ENCODE measurements around the gene WDR5.
"Not testable (repeated sequence)": the region's sequence is repeated elsewhere in the genome, so short reads cannot be mapped to it uniquely, and the experiment has no call there.

Gene WDR5

DNA sequence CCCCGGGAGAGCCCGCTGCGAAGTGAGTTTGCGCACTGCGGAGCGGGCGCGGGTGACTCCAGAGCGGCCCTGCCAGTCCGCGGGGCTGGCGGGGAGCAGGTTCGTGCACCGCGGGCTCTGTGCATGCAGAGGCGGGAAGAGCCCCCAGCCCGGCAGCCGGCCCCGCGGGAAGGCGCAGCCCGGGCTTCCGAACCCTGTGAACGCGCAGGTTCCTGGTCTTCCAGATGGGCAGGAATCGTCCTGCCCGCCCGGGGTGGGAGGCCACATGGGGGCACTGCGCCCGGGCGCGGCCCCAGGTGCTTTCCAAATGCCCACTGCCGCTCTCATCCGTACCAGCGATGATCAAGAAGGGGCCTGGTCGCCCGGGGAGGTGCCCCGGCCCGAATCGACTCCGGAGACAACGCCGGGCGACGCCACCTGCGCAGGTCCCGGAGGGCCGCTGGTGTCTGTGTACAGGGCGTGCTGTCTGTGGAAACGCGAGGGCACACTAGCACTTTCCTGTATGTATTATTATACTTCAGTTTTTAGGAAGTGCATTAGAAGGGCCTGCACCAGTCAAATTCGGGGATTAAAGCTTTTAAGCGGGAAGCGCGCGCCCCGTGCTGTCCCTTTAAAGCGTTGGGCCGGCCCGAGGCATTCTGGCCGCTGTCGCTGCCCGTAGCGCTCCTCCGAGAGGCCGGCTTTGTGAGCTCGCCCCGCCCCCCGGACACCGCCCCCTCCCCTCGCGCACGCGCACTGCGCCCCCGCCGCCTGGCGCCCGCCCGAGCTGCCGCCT, at the start of gene WDR5:
Gene WDR5, plus strand, starts transcription at position 740 of the 775 bp plus-strand sequence. CDS start 3,796 bp downstream, outside the sequence.
- DNase-seq: peak; percentile 71

DNA sequence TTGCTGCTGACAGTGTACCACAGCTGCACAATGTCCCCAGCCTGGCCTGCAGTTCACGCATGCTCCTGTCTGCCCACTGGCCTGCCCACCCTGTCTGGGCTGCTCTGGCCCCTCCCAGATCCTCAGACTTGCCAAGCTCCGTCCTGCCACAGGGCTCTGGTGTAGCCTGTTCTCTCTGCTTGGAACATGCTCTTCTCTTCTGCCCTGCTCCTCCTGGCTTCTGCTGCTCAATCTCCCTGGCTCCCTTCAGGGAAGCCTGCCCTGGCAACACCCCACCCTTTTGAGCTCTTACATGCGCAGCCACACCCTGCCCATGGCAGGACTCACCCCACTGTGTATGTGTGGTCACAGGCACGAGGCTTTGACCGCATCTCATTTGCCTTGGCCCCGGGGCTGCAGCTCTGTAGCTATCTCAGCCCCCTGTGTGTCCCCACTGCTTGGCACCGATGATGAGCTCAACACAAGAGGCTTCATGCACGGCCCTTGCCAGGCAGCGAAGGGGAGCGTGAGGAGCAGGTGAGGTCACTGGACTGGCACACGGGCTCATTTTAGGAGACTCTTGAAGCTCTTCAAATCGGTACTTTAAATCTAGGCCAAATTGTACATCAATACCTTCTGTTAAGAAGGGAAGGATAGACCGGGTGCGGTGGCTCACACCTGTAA, 47.7 kb upstream of the WDR5 start:
- DNase-seq: no peak

- no peak for DNase-seq
These were observed 45.9 kb upstream of the WDR5 start for GRCh38 chr9:134089972-134090371.

DNA sequence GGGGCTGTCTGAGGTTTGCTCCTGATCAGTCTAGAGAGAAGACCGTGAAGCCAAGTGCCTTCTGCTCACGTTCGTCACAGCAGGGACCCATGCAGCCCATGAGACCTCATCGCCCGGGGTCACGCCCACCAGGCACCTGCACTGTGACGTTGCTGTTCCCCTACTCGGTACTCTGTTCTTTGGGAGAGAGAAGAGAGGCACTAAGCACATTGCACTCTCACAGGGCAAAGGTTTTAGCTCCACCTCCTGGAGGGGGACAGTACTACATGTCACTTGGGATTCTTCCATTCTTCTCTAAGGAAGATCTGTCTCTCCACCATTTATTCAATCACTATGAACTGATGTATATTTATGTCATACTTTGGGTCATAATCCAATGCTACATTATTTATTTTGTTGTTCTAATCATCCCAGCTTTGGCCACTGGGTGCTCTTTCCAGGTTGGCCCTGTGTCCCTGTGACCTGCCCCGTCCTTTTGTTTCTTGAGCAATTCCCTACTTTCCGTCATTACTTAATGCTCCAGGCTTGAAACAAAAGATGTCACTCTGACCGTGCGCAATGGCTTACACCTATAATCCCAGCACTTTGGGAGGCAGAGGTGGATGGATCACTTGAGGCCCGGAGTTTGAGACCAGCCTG, 36.6 kb upstream of the WDR5 start:
- no peak for DNase-seq

DNA sequence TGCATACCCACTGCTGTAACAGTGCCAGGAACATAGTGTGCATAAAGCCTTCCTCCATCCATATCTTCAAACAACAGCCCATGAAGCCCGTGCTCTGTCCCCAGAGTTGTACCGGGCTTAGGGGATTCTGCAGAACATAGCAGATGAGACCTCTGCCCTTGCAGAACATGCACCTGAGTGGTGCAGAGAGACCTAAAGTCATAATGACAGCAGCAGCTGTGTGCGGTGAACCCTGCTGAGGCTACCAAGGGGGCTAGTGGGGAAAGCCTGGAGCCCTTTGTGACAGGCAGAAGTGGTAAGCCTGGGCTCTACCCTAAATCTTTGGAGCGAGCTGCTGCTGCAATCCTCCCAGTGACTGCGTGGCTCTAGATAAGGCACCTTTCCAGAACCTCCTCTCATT, 35.8 kb upstream of the WDR5 start:
- no peak for DNase-seq

- DNase-seq: not testable (repeated sequence)
These were observed 34.7 kb upstream of the WDR5 start for GRCh38 chr9:134101133-134101532.

GRCh38 chr9:134101623-134102149, 34.2 kb upstream of the WDR5 start:
- DNase-seq: no peak

- DNase-seq: no peak
These were observed 32.4 kb upstream of the WDR5 start for GRCh38 chr9:134103391-134103998.

- no peak for DNase-seq
These were observed 24.8 kb upstream of the WDR5 start for GRCh38 chr9:134111064-134111463.

- DNase-seq: no peak
These were observed 23.3 kb upstream of the WDR5 start for GRCh38 chr9:134112561-134112960.

DNA sequence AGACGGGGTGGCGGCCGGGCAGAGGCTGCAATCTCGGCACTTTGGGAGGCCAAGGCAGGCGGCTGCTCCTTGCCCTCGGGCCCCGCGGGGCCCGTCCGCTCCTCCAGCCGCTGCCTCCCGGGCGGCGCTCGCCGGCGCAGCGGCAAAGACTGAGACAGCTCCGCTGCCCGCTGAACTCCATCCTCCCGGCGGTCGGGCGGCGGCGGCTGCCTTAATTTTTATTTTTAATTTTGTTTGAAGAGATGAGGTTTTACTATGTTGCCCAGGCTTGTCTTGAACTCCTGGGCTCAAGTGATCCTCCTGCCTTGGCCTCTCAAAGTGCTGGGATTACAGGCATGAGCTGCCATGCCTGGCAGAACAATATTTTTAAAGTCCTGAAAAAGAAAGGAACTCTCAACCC, 16.9 kb upstream of the WDR5 start:
- DNase-seq: not testable (repeated sequence)

DNA sequence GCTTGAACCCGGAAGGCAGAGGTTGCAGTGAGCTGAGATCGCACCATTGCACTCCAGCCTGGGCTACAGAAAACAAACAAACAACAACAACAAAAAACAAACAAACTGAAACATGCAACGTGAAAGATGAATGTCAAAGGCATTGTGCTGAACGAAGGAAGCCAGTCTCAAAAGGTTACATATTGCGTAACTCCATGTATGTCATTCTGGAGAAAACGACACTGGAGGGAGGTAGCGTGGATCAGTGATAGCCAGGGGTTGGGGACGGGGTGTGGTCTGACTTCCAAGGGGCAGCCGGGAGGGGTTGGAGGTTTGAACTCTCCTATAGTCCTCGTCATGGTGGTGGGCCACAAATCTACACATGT, 12.1 kb upstream of the WDR5 start:
- no peak for DNase-seq

DNA sequence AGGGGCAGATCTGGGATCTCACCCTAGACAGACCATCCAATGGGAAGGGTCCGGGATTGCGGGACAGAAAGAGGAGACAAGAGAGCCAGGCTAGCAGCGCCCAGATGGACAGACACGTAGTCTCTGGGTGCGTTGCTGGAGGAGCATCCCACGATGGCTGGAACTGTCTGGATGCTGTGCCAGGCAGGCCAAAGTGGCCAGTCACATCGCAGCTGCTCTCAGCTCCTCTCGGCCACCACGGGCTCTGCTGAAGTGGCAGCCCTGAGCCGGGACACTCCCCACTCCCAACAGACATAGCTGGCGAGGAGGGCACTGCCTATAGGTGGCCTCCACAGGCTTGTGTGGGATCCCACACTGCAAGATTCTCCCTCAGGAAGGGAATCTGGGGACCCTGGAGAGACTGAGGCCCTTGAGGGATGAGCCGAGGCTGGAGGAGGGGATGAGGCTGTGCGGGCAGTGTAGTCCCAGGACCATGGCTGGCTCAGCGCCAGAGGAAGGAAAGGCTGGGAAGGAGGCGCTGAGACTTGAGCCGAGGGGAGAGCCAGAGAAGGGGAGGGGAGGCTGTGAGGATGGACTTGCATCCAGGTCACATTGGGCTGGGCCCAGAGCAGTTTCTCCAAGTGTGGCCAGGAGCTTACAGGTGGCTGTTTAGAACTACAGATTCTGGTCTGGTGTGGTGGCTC, 10.3 kb upstream of the WDR5 start:
- no peak for DNase-seq

- DNase-seq: no peak
These were observed 9.5 kb upstream of the WDR5 start for GRCh38 chr9:134126373-134126772.

DNA sequence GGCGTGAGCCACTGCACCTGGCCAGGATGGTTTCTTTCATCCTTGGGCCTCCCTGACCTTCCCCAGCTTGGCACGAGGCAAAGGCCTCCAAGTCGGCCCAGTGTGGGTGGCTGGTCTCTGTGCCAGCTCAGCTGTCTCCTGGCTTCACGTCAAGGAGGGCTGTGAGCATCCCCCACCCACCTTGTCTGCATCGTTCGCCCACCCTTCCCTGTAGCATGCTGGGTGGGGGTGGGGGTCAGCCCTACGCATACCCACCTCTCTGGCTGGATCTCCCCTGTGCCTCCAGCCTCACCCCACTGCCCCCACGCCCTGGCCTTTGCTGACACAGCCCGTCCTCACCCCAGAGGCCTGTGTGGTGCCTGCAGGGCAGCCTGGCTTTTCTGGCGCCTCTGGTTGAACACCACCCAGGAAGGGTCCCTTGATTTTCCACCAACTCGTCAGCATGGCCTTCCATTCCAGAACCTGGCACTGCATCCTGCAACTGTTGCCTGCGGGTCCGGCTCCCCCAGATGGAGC, 8.8 kb upstream of the WDR5 start:
- no peak for DNase-seq

GRCh38 chr9:134127616-134128015, 8.3 kb upstream of the WDR5 start:
- no peak for DNase-seq

- no peak for DNase-seq
These were observed 6.9 kb upstream of the WDR5 start for GRCh38 chr9:134128727-134129679.

DNA sequence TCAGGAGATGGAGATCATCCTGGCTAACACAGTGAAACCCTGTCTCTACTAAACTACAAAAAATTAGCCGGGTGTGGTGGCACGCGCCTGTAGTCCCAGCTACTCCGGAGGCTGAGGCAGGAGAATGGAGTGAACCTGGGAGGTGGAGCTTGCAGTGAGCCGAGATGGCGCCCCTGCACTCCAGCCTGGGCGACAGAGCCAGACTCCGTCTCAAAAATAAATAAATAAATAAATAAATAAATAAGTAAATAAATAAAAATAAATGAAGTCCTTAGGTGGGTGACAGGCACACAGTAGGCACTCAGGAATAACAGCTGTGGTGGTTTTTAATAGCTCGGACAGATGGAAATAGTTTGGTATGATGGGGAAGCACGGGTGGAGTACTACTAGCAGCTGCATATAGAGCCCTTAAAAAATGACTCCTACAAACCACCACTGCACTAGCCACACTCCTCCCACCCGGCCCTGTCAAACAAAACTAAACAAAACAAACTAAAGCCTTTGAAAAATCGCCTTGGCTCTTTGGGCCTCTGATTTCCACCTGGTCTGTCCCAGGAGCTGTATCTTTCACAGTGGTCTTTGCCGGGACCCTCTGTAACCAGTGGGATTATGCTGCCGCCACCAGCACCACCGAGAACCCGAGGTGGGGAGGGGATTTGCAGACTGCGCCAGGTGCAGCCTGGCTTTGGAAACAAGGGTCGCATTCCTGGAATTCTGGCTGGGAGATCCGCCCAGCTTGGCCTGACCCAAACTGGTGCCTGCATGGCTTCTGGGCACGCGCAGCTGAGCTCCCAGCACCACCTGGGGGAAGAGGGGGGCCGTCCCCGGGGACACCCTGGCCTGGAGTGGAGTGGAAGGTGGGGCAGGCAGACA, 5.1 kb upstream of the WDR5 start:
- DNase-seq: no peak

- no peak for DNase-seq
These were observed 4.2 kb upstream of the WDR5 start for GRCh38 chr9:134131471-134132207.

Measured in NCI-H446 treated with DMSO at 0.1 percent for 48 hours (cell line).